Uterus (tissue), 4 donors: ENCODE results near the gene RGSL1. TPM values are rescaled to one million over a fixed set of nuclear protein-coding genes. Genes with fewer than 3 reads are reported as not detected.

Experiments used
- DNase-seq, 2 donors: peaks; one replicate each; pipeline ENCODE4 v3.0.0-alpha.2; 2019 to 2020
- H3K27ac ChIP-seq, 2 donors: fragments of 200-600 bp; sonication (generic); 1 replicate in 1 of 2; 2 replicates in 1 of 2; pipeline ENCODE4 v1.5.1; 2016 to 2018
- H3K27me3 ChIP-seq, 2 donors: fragments of 200-600 bp; sonication (generic); one replicate each; pipeline ENCODE4 v1.5.1; 2018 to 2019; ENCODE audit warnings: control low read depth in 1 of 2
- H3K36me3 ChIP-seq, 2 donors: fragments of 200-600 bp; sonication (generic); one replicate each; pipeline ENCODE4 v1.5.1; 2019; ENCODE audit warnings: control low read depth in 1 of 2
- H3K4me1 ChIP-seq, 2 donors: fragments of 200-600 bp; sonication (generic); one replicate each; pipeline ENCODE4 v1.5.1; 2018 to 2019; ENCODE audit warnings: control low read depth in 1 of 2
- H3K4me3 ChIP-seq, 2 donors: fragments of 200-600 bp; sonication (generic); 1 replicate in 1 of 2; 2 replicates in 1 of 2; pipeline ENCODE4 v1.5.1; 2018 to 2019; ENCODE audit warnings: mild to moderate bottlenecking in 1 of 2
- H3K9me3 ChIP-seq, 2 donors: fragments of 200-600 bp; sonication (generic); one replicate each; pipeline ENCODE4 v1.5.1; 2019; ENCODE audit warnings: control low read depth in 1 of 2
- POLR2A ChIP-seq, 2 donors: fragments of 450-650 bp; IDR thresholded peaks; one replicate each; pipeline ENCODE4 v1.6.1; 2016; ENCODE audit warnings: antibody characterized with exemption in 2 of 2, mild to moderate bottlenecking in 1 of 2, moderate library complexity in 1 of 2
- intact Hi-C: fragments of 100-400 bp; cut with DNase I; formaldehyde crosslinking; loops from one replicate; pipeline ENCODE4 v1.15.1; 2023; ENCODE audit warnings: low total_unique reads
- total RNA-seq, 4 donors: library from RNA; depleted of rRNA in 3 of 4; stranded (reverse); fragments of >200 nt in 3 of 4; gene quantifications; one replicate each; pipeline versions ENCODE4 v1.1.0 to v1.2.4, GENCODE V29; 2014 to 2023
- TF ChIP-seq, protein P1 (sequence below), 4 experiments: fragments of 200-600 bp in 2 of 4; fragments of 450-650 bp in 2 of 4; sonication (generic) in 2 of 4; IDR thresholded peaks; one replicate each; pipeline ENCODE4 v1.5.1; 2016 to 2019; ENCODE audit warnings: antibody characterized with exemption in 4 of 4, mild to moderate bottlenecking in 2 of 4, moderate library complexity in 1 of 4
- donor health status: DM: yes; HTN: yes; CAD: no.

The RGSL1 gene
- total RNA-seq, 4 donors from 2014 or later = not detected

DNA sequence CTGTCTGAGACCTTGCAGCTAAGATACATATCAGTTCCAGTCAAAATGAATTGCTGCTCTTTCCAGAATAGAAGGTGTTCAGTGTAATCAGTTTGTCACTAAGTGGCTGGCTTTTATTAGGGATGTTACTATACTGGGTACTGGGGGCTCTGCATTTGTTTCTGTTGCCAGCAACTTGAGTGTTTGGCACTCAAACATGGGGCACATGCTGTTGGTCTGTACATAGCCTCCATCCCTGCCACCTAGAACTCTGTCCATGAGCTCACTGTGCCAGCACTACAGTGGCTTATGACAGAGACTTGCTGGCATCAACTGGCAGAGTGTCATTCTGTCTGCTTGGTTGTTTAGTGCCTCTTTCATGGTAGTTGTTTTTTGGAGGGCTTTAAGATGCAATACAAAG is 45.1 kb downstream of the RGSL1 start:
- Histone ChIP-seq H3K9me3 (no peaks in the 10 kb centered on the region), H3K4me3 (no peak overlapping the region), H3K4me1 (no peaks in the 10 kb centered on the region), H3K27me3 (no peaks in the 10 kb centered on the region), H3K36me3 (no peaks in the 10 kb centered on the region), H3K27ac (no peak overlapping the region)
- no peak for DNase-seq
- intact Hi-C loops = no loop called here
- no peak for TF ChIP-seq POLR2A (IDR thresholded peaks at IDR 0.05)
- TF ChIP-seq, protein P1, sequence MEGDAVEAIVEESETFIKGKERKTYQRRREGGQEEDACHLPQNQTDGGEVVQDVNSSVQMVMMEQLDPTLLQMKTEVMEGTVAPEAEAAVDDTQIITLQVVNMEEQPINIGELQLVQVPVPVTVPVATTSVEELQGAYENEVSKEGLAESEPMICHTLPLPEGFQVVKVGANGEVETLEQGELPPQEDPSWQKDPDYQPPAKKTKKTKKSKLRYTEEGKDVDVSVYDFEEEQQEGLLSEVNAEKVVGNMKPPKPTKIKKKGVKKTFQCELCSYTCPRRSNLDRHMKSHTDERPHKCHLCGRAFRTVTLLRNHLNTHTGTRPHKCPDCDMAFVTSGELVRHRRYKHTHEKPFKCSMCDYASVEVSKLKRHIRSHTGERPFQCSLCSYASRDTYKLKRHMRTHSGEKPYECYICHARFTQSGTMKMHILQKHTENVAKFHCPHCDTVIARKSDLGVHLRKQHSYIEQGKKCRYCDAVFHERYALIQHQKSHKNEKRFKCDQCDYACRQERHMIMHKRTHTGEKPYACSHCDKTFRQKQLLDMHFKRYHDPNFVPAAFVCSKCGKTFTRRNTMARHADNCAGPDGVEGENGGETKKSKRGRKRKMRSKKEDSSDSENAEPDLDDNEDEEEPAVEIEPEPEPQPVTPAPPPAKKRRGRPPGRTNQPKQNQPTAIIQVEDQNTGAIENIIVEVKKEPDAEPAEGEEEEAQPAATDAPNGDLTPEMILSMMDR (IDR thresholded peaks at IDR 0.05) = no peak

DNA sequence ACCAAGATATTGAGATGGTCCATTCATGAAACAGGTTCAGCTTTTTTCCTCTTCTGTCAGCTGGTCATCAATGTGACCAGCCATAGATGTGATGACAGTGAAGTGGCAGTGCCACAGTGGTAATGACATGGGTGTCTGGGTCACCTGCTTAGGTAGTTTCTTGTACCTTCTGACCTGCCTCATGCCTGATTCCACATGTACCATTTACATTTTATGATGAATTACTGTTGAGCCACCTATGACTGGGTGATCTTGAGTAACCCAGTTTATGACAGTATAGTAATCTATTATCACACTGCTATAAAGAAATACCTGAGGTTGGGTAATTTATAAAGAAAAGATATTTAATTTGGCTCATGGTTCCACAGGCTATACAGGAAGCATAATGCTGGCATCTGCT is 45.7 kb downstream of the RGSL1 start:
- Histone ChIP-seq H3K27ac (no peak overlapping the region), H3K4me1 (no peaks in the 10 kb centered on the region), H3K36me3 (no peaks in the 10 kb centered on the region), H3K9me3 (no peaks in the 10 kb centered on the region), H3K27me3 (no peaks in the 10 kb centered on the region), H3K4me3 (no peak overlapping the region)
- no peak for DNase-seq
- intact Hi-C loops = no loop called here
- TF ChIP-seq, protein P1 (IDR thresholded peaks at IDR 0.05) = no peak
- no peak for TF ChIP-seq POLR2A (IDR thresholded peaks at IDR 0.05)

- intact Hi-C loops = no loop called here
- no peaks in the 10 kb centered on the region for H3K4me1 ChIP-seq
- H3K9me3 ChIP-seq = peaks cover 0 to 7% of the 10 kb centered on the region in 2 donors
- TF ChIP-seq, protein P1 (IDR thresholded peaks at IDR 0.05) = no peak
- no peak for TF ChIP-seq POLR2A (IDR thresholded peaks at IDR 0.05)
- no peak overlapping the region for H3K4me3 ChIP-seq
- no peak for DNase-seq
- H3K27me3 ChIP-seq = no peaks in the 10 kb centered on the region
- no peaks in the 10 kb centered on the region for H3K36me3 ChIP-seq
- no peak overlapping the region for H3K27ac ChIP-seq
Observed at GRCh38 chr1:182507685-182508084, 57.7 kb downstream of the RGSL1 start.

GRCh38 chr1:182515556-182515955 is 65.6 kb downstream of the RGSL1 start:
- no peak for TF ChIP-seq POLR2A (IDR thresholded peaks at IDR 0.05)
- TF ChIP-seq, protein P1 (IDR thresholded peaks at IDR 0.05) = no peak
- no peak overlapping the region for H3K27ac ChIP-seq
- intact Hi-C loops = no loop called here
- no peak overlapping the region for H3K4me3 ChIP-seq
- H3K4me1 ChIP-seq = no peaks in the 10 kb centered on the region
- DNase-seq = no peak
- no peaks in the 10 kb centered on the region for H3K9me3 ChIP-seq
- no peaks in the 10 kb centered on the region for H3K27me3 ChIP-seq
- no peaks in the 10 kb centered on the region for H3K36me3 ChIP-seq

DNA sequence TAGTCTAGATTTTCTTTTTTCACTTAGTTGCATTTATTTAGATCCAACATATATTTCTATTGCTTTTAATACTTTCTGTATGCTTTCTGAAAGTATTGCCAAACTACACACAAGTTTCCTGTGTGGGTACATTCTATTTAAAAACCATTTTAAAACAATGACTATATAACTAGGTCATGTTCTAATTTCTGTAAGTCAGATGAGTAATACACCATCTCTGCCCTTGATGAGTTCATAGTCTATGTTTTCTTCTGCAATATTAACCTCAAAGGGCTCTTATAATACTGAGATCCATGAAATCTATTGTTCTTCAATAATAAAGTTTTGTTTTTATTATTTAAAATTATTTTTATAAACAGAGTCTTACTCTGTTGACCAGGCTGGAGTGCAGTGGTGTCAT is 70.8 kb downstream of the RGSL1 start:
- Histone ChIP-seq H3K4me3 (no peak overlapping the region), H3K27ac (no peak overlapping the region), H3K27me3 (no peaks in the 10 kb centered on the region), H3K36me3 (no peaks in the 10 kb centered on the region), H3K4me1 (no peaks in the 10 kb centered on the region), H3K9me3 (no peaks in the 10 kb centered on the region)
- no peak for DNase-seq
- intact Hi-C loops = no loop called here
- TF ChIP-seq, protein P1 (IDR thresholded peaks at IDR 0.05) = no peak
- TF ChIP-seq POLR2A (IDR thresholded peaks at IDR 0.05) = no peak
